ENCODE measurements around the gene TENM3. TPM values are rescaled to one million over a fixed set of nuclear protein-coding genes. Genes with fewer than 3 reads are reported as not detected.

The TENM3 gene
- total RNA-seq, 2 experiments from 2014 or later, result not detected

DNA sequence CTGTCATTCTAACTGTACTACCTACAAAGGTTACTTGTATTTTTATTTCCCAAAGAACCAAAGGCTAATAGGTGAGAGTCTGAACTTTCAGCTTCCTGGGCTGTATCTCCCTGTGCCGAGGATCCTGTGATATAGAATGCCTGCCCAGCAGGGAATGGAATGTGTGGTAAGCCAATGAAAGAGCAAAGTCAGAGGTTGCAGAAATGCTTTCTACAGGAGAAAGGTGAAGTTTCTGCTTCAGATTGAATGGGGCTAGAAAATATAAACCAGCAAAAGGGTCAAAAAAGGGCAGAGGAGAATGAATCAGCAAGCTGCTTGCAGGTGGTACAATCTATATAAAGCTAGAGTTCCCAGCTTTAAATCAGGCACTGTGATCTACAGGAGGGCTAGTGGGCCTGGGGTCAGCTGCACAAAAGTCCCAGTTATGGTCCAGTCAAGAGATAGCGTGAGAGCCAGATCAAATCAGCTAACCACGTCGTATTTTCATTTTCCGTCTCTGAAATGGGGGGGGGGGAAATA lies 527.9 kb downstream of the TENM3 start:
- Mint-ChIP-seq H3K36me3 (no peaks in the 10 kb centered on the region), H3K9me3 (no peaks in the 10 kb centered on the region), H3K27me3 (peaks cover 2% of the 10 kb centered on the region), H3K4me3 (no peak overlapping the region), H3K27ac (no peak overlapping the region), H3K4me1 (no peaks in the 10 kb centered on the region)
- ATAC-seq (ENCODE audit: low read depth) (no peak), DNase-seq (no peak)
- POLR2A ChIA-PET, result no interaction called here

DNA sequence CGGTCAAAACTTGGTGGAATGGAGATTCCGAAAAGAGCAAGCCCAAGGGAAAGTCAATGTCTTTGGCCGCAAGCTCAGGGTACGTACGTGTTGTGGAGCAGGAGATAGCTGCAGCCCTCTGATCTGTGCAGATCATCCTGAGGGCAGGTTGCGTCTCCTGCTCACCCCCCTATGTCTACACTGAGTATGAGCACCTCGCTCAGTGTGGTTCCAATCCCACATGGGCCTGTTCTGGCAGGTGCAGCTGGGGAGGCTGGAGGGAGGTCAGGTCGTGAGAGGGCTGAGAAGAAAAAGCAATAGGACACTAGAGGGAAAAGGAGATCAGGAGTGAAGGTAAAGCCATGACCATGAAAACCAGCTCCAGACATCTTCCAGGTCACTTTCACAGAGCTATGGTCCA lies 531.9 kb downstream of the TENM3 start:
- ATAC-seq (ENCODE audit: low read depth), result no peak
- no peak for DNase-seq
- H3K27me3 Mint-ChIP-seq, result peaks cover 2% of the 10 kb centered on the region
- no peaks in the 10 kb centered on the region for H3K9me3 Mint-ChIP-seq
- H3K36me3 Mint-ChIP-seq, result no peaks in the 10 kb centered on the region
- no peaks in the 10 kb centered on the region for H3K4me1 Mint-ChIP-seq
- POLR2A ChIA-PET, result no interaction called here
- H3K27ac Mint-ChIP-seq, result no peak overlapping the region
- no peak overlapping the region for H3K4me3 Mint-ChIP-seq

DNA sequence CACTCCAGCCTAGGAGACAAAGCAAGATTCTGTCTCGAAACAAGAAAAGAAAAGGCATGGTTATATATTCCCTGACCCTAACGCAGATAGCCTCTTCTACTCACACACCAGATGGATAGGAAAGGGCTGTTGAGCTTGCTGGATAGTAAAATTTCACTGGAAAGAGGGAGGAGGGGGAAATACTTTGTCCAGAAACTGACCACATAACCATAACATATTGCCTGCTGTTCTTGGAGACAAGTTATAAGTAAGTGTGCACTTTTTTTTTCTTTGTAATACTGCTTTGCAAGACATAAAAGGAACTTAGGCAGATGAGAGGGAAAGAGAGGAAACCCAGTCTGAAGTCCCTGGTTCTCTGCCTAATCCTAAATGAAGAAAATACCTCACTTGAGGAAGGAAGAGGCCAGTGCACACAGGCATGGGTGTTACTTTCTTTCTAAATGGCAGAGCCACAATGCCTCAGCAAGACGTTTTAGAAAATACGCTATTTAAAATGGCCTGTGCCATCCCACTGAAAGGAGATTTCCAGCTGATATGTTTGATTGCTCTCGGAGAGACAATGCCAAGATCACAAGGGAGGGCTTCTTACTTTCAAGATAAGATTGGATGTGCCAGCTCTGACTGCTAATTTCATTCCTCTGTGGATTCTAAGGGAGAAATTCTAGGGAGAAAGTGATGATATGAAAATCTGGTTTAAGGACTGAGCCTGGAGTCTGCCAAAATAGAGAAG lies 533.3 kb downstream of the TENM3 start:
- no peaks in the 10 kb centered on the region for H3K36me3 Mint-ChIP-seq
- POLR2A ChIA-PET, result no interaction called here
- H3K27me3 Mint-ChIP-seq, result peaks cover 2% of the 10 kb centered on the region
- no peaks in the 10 kb centered on the region for H3K9me3 Mint-ChIP-seq
- no peak for DNase-seq
- no peak overlapping the region for H3K27ac Mint-ChIP-seq
- ATAC-seq (ENCODE audit: low read depth), result no peak
- H3K4me1 Mint-ChIP-seq, result no peaks in the 10 kb centered on the region
- H3K4me3 Mint-ChIP-seq, result no peak overlapping the region

DNA sequence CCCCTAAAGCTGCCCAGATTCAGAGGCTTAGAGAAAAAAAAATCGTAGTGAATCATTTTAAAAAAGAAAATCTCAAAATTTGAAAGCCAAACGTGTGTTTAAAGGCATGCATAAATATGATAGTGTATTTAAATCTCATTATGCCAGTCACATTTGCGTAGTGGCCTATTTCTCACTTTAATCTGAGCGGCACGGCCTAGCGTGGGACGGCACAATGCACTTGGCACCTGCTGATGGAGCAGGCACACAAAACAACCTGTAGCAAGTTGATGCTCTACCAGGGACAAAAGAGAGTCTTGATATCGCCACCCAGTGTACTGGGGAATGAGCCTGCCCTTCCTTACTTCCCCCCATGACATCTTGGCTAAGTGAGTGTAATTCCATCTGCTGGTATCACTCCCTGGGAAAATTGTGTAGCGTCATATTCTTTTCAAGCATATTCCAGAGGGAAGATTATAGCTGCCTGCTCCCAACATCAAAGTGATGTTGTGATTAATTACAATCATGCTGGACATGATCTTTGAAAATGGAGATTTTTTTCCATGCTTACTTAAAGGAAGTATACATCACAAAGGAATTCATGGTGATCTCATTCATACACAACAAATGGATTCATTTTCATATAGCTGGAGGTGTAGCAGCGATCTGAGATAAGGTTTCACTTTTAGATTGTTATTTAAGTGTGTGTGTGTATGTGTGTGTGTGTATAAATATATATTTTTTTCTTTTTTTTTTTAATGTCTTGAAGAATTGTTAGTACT lies 535.2 kb downstream of the TENM3 start:
- H3K4me1 Mint-ChIP-seq, result no peaks in the 10 kb centered on the region
- ATAC-seq (ENCODE audit: low read depth), result no peak
- peaks cover 2% of the 10 kb centered on the region for H3K27me3 Mint-ChIP-seq
- H3K9me3 Mint-ChIP-seq, result no peaks in the 10 kb centered on the region
- no peak overlapping the region for H3K4me3 Mint-ChIP-seq
- no peaks in the 10 kb centered on the region for H3K36me3 Mint-ChIP-seq
- POLR2A ChIA-PET, result no interaction called here
- no peak for DNase-seq
- H3K27ac Mint-ChIP-seq, result no peak overlapping the region

DNA sequence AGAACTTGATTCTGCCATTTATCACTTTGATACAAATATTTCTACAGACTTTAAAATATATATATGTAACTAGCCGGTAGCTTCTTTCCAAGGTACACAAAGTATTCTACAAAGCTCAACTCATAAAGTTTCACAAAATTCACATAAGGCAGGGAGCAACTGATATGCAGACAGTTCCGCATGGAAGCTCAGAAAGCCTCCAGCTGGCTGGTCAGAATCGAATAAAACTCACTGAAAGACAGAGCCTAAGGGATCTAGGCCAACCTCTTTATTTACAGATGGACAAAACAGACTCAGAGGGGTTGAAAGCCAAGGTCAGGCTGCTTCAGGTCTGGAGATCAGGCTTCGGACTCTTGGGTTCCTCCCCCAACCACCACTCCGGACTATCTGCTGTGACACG lies 543.8 kb downstream of the TENM3 start:
- Mint-ChIP-seq H3K36me3 (no peaks in the 10 kb centered on the region), H3K27me3 (no peaks in the 10 kb centered on the region), H3K4me1 (no peaks in the 10 kb centered on the region), H3K9me3 (no peaks in the 10 kb centered on the region), H3K27ac (no peak overlapping the region), H3K4me3 (no peak overlapping the region)
- ATAC-seq (ENCODE audit: low read depth), result no peak
- DNase-seq, result no peak
- POLR2A ChIA-PET, result no interaction called here

DNA sequence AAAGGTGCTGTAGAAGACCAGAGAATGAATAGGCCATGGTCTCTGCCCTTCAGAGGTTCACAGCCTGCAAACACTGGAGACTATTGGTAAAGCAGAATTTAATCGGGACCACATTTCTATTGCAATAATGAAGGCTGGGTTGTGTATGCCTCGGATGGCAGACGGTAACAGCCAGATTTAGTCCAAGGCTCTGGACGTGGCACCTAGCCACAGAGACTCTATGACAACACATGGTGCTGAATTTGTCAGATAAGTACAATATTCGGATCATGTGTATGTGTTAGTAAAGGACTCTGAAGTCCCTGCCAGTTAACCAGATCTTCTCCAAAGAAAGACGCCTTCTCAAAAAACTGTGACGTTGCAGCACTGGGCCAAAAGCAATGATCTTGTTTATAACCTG lies 545.0 kb downstream of the TENM3 start:
- DNase-seq, result no peak
- H3K4me3 Mint-ChIP-seq, result no peak overlapping the region
- H3K27me3 Mint-ChIP-seq, result no peaks in the 10 kb centered on the region
- ATAC-seq (ENCODE audit: low read depth), result no peak
- POLR2A ChIA-PET, result no interaction called here
- no peaks in the 10 kb centered on the region for H3K36me3 Mint-ChIP-seq
- no peaks in the 10 kb centered on the region for H3K4me1 Mint-ChIP-seq
- H3K27ac Mint-ChIP-seq, result no peak overlapping the region
- no peaks in the 10 kb centered on the region for H3K9me3 Mint-ChIP-seq

DNA sequence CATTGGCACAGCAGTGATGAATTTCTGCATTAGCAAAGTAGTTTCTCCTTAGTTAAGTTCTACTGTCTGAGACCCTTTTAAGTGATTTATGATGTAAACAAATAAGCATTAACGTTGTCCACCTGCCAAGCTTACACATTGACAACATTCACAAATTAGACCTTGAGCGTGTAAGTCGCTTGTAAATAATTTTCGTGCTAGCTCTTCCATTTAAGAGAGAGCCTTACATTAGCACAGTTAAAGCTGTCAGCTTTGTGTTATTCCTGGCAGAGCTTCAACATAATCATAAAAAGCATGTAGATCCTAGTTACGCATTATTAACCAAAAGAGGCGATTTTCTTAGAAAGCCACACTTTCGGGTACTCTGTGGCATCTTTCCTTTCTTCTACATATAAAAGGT lies 546.3 kb downstream of the TENM3 start:
- Mint-ChIP-seq H3K27me3 (no peaks in the 10 kb centered on the region), H3K4me3 (no peak overlapping the region), H3K36me3 (no peaks in the 10 kb centered on the region), H3K9me3 (no peaks in the 10 kb centered on the region), H3K27ac (no peak overlapping the region), H3K4me1 (no peaks in the 10 kb centered on the region)
- no peak for DNase-seq
- ATAC-seq (ENCODE audit: low read depth), result no peak
- POLR2A ChIA-PET, result no interaction called here

DNA sequence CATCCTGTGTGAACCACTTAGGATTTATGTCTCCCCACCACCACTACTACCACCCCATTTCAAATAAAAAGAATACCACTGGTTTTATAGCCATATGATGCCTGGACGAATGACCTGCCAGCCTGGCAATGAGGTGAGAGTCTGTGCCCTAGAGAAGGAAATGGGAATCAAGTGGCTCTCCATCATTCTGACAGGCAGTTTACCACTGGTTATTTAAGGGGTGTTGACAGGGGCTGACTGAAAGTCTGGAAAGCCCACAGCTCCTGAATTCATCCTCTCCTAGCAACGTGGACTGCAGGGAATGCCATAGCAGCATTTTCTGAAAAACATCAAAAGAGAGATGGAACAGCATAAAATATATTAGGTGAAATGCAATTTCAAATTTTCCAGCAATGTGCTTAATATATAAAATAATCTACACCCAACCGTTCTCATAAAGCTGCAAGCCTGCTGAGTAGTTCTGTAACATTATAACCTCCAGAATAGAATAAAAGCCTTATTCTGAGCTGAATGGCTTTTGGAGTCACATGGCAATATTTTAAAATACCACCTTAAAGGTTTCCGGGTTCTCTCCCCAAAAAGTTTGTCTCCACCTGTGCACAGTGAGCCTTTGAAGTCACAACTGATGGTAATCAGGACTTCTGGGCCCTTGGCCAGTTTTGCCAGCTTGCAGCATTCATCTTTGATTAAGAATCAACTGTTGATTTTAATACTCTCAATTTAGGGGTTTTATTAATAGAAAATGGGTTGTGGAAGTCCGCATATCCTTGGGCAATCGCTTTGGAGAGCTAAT lies 552.4 kb downstream of the TENM3 start:
- H3K27me3 Mint-ChIP-seq, result peaks cover 7% of the 10 kb centered on the region
- H3K4me1 Mint-ChIP-seq, result no peaks in the 10 kb centered on the region
- H3K36me3 Mint-ChIP-seq, result no peaks in the 10 kb centered on the region
- ATAC-seq (ENCODE audit: low read depth), result no peak
- H3K27ac Mint-ChIP-seq, result no peak overlapping the region
- POLR2A ChIA-PET, result no interaction called here
- DNase-seq, result no peak
- no peaks in the 10 kb centered on the region for H3K9me3 Mint-ChIP-seq
- no peak overlapping the region for H3K4me3 Mint-ChIP-seq

DNA sequence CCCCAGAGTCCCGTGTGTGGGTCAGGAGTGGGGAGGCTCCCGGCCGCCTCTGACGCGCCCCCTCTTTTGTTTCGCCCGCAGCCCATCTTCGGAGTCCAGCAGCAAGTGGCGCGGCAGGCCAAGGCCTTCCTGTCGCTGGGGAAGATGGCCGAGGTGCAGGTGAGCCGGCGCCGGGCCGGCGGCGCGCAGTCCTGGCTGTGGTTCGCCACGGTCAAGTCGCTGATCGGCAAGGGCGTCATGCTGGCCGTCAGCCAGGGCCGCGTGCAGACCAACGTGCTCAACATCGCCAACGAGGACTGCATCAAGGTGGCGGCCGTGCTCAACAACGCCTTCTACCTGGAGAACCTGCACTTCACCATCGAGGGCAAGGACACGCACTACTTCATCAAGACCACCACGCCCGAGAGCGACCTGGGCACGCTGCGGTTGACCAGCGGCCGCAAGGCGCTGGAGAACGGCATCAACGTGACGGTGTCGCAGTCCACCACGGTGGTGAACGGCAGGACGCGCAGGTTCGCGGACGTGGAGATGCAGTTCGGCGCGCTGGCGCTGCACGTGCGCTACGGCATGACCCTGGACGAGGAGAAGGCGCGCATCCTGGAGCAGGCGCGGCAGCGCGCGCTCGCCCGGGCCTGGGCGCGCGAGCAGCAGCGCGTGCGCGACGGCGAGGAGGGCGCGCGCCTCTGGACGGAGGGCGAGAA lies 556.5 kb downstream of the TENM3 start:
- Mint-ChIP-seq H3K36me3 (no peaks in the 10 kb centered on the region), H3K27ac (no peak overlapping the region), H3K4me1 (no peaks in the 10 kb centered on the region), H3K27me3 (peaks cover 15% of the 10 kb centered on the region), H3K4me3 (no peak overlapping the region), H3K9me3 (no peaks in the 10 kb centered on the region)
- ATAC-seq (ENCODE audit: low read depth), result no peak
- DNase-seq, result no peak
- POLR2A ChIA-PET, result no interaction called here

DNA sequence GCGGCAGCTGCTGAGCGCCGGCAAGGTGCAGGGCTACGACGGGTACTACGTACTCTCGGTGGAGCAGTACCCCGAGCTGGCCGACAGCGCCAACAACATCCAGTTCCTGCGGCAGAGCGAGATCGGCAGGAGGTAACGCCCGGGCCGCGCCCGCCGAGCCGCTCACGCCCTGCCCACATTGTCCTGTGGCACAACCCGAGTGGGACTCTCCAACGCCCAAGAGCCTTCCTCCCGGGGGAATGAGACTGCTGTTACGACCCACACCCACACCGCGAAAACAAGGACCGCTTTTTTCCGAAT lies 557.0 kb downstream of the TENM3 start:
- Mint-ChIP-seq H3K36me3 (no peaks in the 10 kb centered on the region), H3K9me3 (no peaks in the 10 kb centered on the region)

DNA sequence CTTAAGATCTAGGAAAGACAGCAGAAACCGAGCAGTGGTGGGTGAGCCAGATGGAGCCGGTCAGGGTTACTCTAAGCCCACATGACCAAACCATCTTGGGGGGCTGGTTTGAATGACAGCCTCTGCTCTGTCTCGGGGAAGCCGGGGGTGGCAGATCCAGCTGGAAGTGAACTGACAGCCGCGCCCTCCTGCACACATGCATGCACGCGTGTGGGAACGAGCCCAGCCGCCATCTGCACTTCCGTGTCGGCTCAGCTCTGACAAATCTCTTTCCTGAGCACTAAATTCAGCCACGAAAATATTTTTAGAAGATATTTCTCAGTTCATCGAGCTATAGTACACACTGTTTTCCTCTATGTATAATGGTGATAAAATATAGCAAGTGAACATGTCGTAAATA lies 558.4 kb downstream of the TENM3 start:
- no peak for ATAC-seq (ENCODE audit: low read depth)
- Mint-ChIP-seq H3K4me1 (peaks cover 3% of the 10 kb centered on the region), H3K27ac (no peak overlapping the region), H3K4me3 (no peak overlapping the region), H3K9me3 (no peaks in the 10 kb centered on the region), H3K36me3 (no peaks in the 10 kb centered on the region), H3K27me3 (peaks cover 17% of the 10 kb centered on the region)
- DNase-seq, result no peak
- POLR2A ChIA-PET, result no interaction called here

More for the DNA sequence above, 557.0 kb downstream of the TENM3 start:
- POLR2A ChIA-PET, result no interaction called here
- Mint-ChIP-seq H3K4me1 (no peaks in the 10 kb centered on the region), H3K4me3 (no peak overlapping the region), H3K27me3 (peaks cover 13% of the 10 kb centered on the region), H3K27ac (no peak overlapping the region)
- ATAC-seq (ENCODE audit: low read depth) (no peak), DNase-seq (no peak)

DNA sequence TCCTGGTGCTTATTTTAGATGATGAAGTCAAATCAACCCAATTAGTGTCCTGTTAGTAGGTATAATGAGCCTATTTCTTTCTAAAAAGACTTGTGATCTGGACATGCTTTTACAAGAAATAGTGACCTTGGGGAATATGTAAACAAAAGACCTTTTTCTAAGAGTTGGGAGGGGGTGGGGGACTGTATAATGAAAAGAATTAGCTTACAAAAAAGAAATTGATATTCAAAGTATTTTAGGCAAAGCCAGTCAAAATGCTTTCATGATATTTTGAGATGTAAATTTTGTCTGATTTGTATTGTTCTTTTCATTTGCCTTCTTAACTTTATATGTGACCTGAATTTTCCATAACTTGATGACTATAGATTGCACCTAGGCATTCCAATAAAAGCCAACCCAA lies 559.4 kb downstream of the TENM3 start:
- no peaks in the 10 kb centered on the region for H3K9me3 Mint-ChIP-seq
- POLR2A ChIA-PET, result no interaction called here
- DNase-seq (no peak), ATAC-seq (ENCODE audit: low read depth) (no peak)
- H3K27me3 Mint-ChIP-seq, result peaks cover 13% of the 10 kb centered on the region
- H3K27ac Mint-ChIP-seq, result no peak overlapping the region
- H3K4me1 Mint-ChIP-seq, result peaks cover 4% of the 10 kb centered on the region
- no peak overlapping the region for H3K4me3 Mint-ChIP-seq
- H3K36me3 Mint-ChIP-seq, result no peaks in the 10 kb centered on the region

DNA sequence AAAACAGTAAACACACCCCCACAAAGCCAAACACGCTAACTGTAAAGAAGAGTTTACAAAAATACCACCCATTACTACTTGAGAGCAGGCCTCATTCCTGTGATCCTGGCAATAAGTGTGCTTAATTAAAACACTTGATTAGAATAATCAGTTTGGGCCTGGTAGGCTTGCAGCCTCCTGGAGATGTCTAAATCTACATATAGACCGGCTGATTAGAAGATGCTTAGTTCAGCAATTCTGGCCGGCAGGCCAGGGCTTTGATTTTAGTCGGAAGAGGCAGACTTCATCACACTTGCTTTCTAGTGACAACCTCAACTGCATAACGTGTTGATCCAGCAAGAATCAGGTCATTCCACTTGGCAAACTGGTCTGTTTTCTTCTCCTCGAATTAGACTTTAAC lies 560.0 kb downstream of the TENM3 start:
- H3K27ac Mint-ChIP-seq, result no peak overlapping the region
- H3K27me3 Mint-ChIP-seq, result peaks cover 13% of the 10 kb centered on the region
- H3K36me3 Mint-ChIP-seq, result no peaks in the 10 kb centered on the region
- H3K9me3 Mint-ChIP-seq, result no peaks in the 10 kb centered on the region
- DNase-seq, result no peak
- POLR2A ChIA-PET, result no interaction called here
- no peak overlapping the region for H3K4me3 Mint-ChIP-seq
- ATAC-seq (ENCODE audit: low read depth), result no peak
- H3K4me1 Mint-ChIP-seq, result peaks cover 4% of the 10 kb centered on the region

Measured in activated naive CD8-positive, alpha-beta T cell treated with anti-CD3 and anti-CD28 coated beads, Interleukin-2, amount 10 ng/mL, durations not matched to agents 7 days and 5 days (primary cell).